Sigmoid colon (tissue), 3 donors: ENCODE measurements around the gene LRP1B.
"Not testable (repeated sequence)": the region's sequence is repeated elsewhere in the genome, so short reads cannot be mapped to it uniquely, and the experiment has no call there.

Experiments
- POLR2A ChIP-seq, 2 donors: fragments of 450-650 bp; IDR thresholded peaks; one replicate each; pipeline ENCODE4 v1.6.1; 2016; ENCODE audit warnings: antibody characterized with exemption in 2 of 2, mild to moderate bottlenecking in 2 of 2, moderate library complexity in 2 of 2
- TF ChIP-seq, protein P1 (sequence below), 4 experiments: fragments of 450-650 bp in 3 of 4; fragments of 200-600 bp in 1 of 4; IDR thresholded peaks; one replicate each; pipeline ENCODE4 v1.5.1; 2016 to 2019; ENCODE audit warnings: antibody characterized with exemption in 4 of 4, mild to moderate bottlenecking in 3 of 4, moderate library complexity in 2 of 4

- TF ChIP-seq, protein P1, sequence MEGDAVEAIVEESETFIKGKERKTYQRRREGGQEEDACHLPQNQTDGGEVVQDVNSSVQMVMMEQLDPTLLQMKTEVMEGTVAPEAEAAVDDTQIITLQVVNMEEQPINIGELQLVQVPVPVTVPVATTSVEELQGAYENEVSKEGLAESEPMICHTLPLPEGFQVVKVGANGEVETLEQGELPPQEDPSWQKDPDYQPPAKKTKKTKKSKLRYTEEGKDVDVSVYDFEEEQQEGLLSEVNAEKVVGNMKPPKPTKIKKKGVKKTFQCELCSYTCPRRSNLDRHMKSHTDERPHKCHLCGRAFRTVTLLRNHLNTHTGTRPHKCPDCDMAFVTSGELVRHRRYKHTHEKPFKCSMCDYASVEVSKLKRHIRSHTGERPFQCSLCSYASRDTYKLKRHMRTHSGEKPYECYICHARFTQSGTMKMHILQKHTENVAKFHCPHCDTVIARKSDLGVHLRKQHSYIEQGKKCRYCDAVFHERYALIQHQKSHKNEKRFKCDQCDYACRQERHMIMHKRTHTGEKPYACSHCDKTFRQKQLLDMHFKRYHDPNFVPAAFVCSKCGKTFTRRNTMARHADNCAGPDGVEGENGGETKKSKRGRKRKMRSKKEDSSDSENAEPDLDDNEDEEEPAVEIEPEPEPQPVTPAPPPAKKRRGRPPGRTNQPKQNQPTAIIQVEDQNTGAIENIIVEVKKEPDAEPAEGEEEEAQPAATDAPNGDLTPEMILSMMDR (IDR thresholded peaks at IDR 0.05), result not testable (repeated sequence)
- not testable (repeated sequence) for TF ChIP-seq POLR2A (IDR thresholded peaks at IDR 0.05)
Observed at GRCh38 chr2:140277344-140277743, 1853.5 kb downstream of the LRP1B start.
